Adrenal gland (tissue), 12 donors: ENCODE results near the gene ZNF808. TPM values are rescaled to one million over a fixed set of nuclear protein-coding genes. Genes with fewer than 3 reads are reported as not detected.
"Not testable (repeated sequence)": the region's sequence is repeated elsewhere in the genome, so short reads cannot be mapped to it uniquely, and the experiment has no call there.

ENCODE experiments used
- DNase-seq, 7 donors: peaks; one replicate each; pipeline ENCODE4 v3.0.0-alpha.2; 2019 to 2020
- H3K27ac ChIP-seq, 5 donors: fragments of 200-600 bp; sonication (generic) in 4 of 5; 1 replicate in 3 of 5; 2 replicates in 2 of 5; pipeline versions ENCODE4 v1.5.1 to v1.8.0; 2016 to 2020; ENCODE audit warnings: mild to moderate bottlenecking in 1 of 5
- H3K27me3 ChIP-seq: fragments of 200-600 bp; 2 replicates; pipeline ENCODE4 v1.8.0; 2021
- H3K36me3 ChIP-seq, 2 donors: fragments of 200-600 bp; replicated peaks in 1 of 2; 1 replicate in 1 of 2; 2 replicates in 1 of 2; pipeline versions ENCODE4 v1.5.1 to v1.8.0; 2018 to 2022
- H3K4me1 ChIP-seq, 2 donors: fragments of 200-600 bp; replicated peaks in 1 of 2; 1 replicate in 1 of 2; 2 replicates in 1 of 2; pipeline versions ENCODE4 v1.5.1 to v1.8.0; 2018 to 2021
- H3K4me3 ChIP-seq, 4 donors: fragments of 200-600 bp; sonication (generic) in 3 of 4; one replicate each; pipeline ENCODE4 v1.5.1; 2016 to 2018
- H3K9me3 ChIP-seq, 3 donors: fragments of 200-600 bp; sonication (generic) in 1 of 3; replicated peaks in 1 of 3; 1 replicate in 2 of 3; 2 replicates in 1 of 3; pipeline versions ENCODE4 v1.5.1 to v1.8.0; 2016 to 2021
- POLR2A ChIP-seq, 2 donors: fragments of 450-650 bp; IDR thresholded peaks; one replicate each; pipeline ENCODE4 v1.6.1; 2017; ENCODE audit warnings: antibody characterized with exemption in 2 of 2, mild to moderate bottlenecking in 2 of 2, moderate library complexity in 1 of 2
- WGBS, 4 donors: extraction: QIAGEN DNeasy Blood & Tissue Kit in 2 of 4; methylation state at CpG; one replicate each; pipeline versions ENCODE4 v1.1.5 to v1.1.7; 2013 to 2017; 5-methylcytosine and 5-hydroxymethylcytosine counted together
- intact Hi-C, 2 donors: fragments of 100-400 bp; cut with DNase I; formaldehyde crosslinking; loops; one replicate each; pipeline versions ENCODE4 v1.14.1 to v1.15.0; 2022 to 2023
- polyA plus RNA-seq, 3 donors: library from polyadenylated mRNA; stranded (reverse); fragments of 200-250 nt in 2 of 3; fragments of 350-450 nt in 1 of 3; fragmentation: Illumina TruSeq in 1 of 3; extraction: RNeasy Lipid Tissue Mini Kit (QIAGEN cat#74804) in 1 of 3; gene quantifications; one replicate each; pipeline ENCODE4 v1.2.3, GENCODE V29; 2013 to 2014
- total RNA-seq, 9 donors: library from RNA; depleted of rRNA in 4 of 9; stranded (reverse); fragments of >200 nt in 4 of 9; fragments of 120-200 nt in 1 of 9; fragmentation: NEBNext Ultra II Directional in 1 of 9; extraction: Animal tissue kit (Norgen Biotek cat#: 25700) in 1 of 9; gene quantifications; one replicate each; pipeline versions ENCODE4 v1.1.0 to v1.2.4, GENCODE V29; 2013 to 2023
- TF ChIP-seq, protein P1 (sequence below), 6 experiments: fragments of 450-650 bp in 4 of 6; fragments of 200-600 bp in 2 of 6; sonication (generic) in 1 of 6; IDR thresholded peaks; 1 replicate in 5 of 6; 2 replicates in 1 of 6; pipeline versions ENCODE4 v1.5.1 to v1.8.0; 2016 to 2021; ENCODE audit warnings: antibody characterized with exemption in 6 of 6, mild to moderate bottlenecking in 2 of 6, moderate library complexity in 1 of 6
- donor health status: healthy with polysubstance abuse.
- donor health status: Bipolar disorder and iron deficiency.
- donor health status: DM: yes; HTN: yes; CAD: no.
- donor health status: DM: no; HTN: no; CAD: no.
- donor health status: DM: no; HTN: no; CAD: no.
- donor health status: DM: yes; HTN: yes; CAD: no.

Gene ZNF808
- total and polyA plus RNA-seq, 12 donors, result 1.6 to 28.8 (median 14.2) TPM

GRCh38 chr19:52507266-52507665 is 20.2 kb upstream of the ZNF808 start:
- DNase-seq, result no peak
- no peak for TF ChIP-seq POLR2A (IDR thresholded peaks at IDR 0.05)
- TF ChIP-seq, protein P1, sequence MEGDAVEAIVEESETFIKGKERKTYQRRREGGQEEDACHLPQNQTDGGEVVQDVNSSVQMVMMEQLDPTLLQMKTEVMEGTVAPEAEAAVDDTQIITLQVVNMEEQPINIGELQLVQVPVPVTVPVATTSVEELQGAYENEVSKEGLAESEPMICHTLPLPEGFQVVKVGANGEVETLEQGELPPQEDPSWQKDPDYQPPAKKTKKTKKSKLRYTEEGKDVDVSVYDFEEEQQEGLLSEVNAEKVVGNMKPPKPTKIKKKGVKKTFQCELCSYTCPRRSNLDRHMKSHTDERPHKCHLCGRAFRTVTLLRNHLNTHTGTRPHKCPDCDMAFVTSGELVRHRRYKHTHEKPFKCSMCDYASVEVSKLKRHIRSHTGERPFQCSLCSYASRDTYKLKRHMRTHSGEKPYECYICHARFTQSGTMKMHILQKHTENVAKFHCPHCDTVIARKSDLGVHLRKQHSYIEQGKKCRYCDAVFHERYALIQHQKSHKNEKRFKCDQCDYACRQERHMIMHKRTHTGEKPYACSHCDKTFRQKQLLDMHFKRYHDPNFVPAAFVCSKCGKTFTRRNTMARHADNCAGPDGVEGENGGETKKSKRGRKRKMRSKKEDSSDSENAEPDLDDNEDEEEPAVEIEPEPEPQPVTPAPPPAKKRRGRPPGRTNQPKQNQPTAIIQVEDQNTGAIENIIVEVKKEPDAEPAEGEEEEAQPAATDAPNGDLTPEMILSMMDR (IDR thresholded peaks at IDR 0.05), result no peak
- Histone ChIP-seq H3K4me3 (no peak overlapping the region), H3K4me1 (no peaks in the 10 kb centered on the region), H3K27me3 (no peaks in the 10 kb centered on the region), H3K36me3 (no peaks in the 10 kb centered on the region), H3K27ac (no peak overlapping the region), H3K9me3 (peaks cover 0 to 7% (median 0%) of the 10 kb centered on the region in 3 donors)
- intact Hi-C loops, result no loop called here
- WGBS, 4 donors, result 85 to 96% (median 94%) methylated on average over 5 of the region's 5 CpGs

GRCh38 chr19:52516191-52516590 is 11.3 kb upstream of the ZNF808 start:
- Histone ChIP-seq H3K27me3 (no peaks in the 10 kb centered on the region), H3K36me3 (no peaks in the 10 kb centered on the region), H3K9me3 (peaks cover 0 to 7% (median 0%) of the 10 kb centered on the region in 3 donors), H3K27ac (no peak overlapping the region), H3K4me1 (no peaks in the 10 kb centered on the region), H3K4me3 (no peak overlapping the region)
- no peak for DNase-seq
- TF ChIP-seq, protein P1 (IDR thresholded peaks at IDR 0.05), result no peak
- no peak for TF ChIP-seq POLR2A (IDR thresholded peaks at IDR 0.05)
- 83 to 92% (median 88%) methylated on average over 5 of the region's 5 CpGs for WGBS, 4 donors
- intact Hi-C loops, result no loop called here

DNA sequence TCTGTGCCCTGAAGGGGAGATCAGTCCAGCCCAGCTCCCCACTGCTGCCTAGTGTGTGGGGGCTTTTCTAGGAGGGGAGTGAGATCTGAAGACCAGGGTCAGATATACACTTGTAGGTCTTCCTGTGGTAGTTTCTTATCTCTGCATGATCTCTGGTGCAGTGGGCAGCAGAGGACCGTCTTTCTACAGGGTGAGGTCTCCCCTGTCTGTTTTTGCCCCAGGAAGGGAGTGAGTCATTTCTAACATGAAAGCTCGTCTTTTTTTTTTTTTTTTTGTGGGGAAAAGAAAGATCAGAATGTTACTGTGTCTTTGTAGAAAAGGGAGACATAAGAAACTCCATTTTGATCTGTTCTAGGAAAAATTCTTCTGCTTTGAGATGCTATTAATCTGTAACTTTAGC is 8.8 kb upstream of the ZNF808 start:
- no peak for DNase-seq
- 14 to 31% (median 19%) methylated on average over 2 of the region's 2 CpGs for WGBS, 4 donors
- TF ChIP-seq POLR2A (IDR thresholded peaks at IDR 0.05), result no peak
- TF ChIP-seq, protein P1 (IDR thresholded peaks at IDR 0.05), result no peak
- Histone ChIP-seq H3K9me3 (no peaks in the 10 kb centered on the region), H3K36me3 (no peaks in the 10 kb centered on the region), H3K27me3 (no peaks in the 10 kb centered on the region), H3K27ac (no peak overlapping the region), H3K4me3 (no peak overlapping the region), H3K4me1 (no peaks in the 10 kb centered on the region)
- intact Hi-C loops, result no loop called here

GRCh38 chr19:52519175-52519574 is 8.3 kb upstream of the ZNF808 start:
- intact Hi-C loops, H3K27me3 ChIP-seq, DNase-seq, H3K4me1 ChIP-seq, H3K4me3 ChIP-seq, H3K27ac ChIP-seq, H3K36me3 ChIP-seq, H3K9me3 ChIP-seq: not testable (repeated sequence)
- 54 to 71% (median 61%) methylated on average over 4 to 7 of the region's 7 CpGs for WGBS, 4 donors

DNA sequence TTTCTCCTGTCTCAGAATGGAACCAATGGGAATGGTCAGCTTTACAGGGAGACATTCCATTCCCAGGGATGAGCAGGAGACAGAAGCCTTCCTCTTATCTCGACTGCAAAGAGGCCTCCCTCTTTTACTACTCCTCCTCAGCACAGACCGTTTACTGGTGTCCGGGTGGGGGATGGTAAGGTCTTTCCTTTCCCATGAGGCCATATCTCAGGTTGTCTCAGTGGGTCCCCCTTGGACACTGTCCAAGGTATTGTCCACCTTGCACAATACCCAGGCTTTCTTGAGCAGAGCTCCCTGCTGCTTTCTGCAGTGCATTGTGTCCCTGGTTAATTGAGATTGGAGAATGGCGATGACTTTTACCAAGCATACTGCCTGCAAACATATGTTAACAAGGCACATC is 7.5 kb upstream of the ZNF808 start:
- Histone ChIP-seq H3K27ac (no peak overlapping the region), H3K9me3 (no peaks in the 10 kb centered on the region), H3K4me1 (no peaks in the 10 kb centered on the region), H3K27me3 (no peaks in the 10 kb centered on the region), H3K4me3 (no peak overlapping the region), H3K36me3 (no peaks in the 10 kb centered on the region)
- no peak for TF ChIP-seq POLR2A (IDR thresholded peaks at IDR 0.05)
- no peak for DNase-seq
- intact Hi-C loops, result no loop called here
- 12 to 57% (median 38%) methylated on average over 3 to 4 of the region's 4 CpGs for WGBS, 4 donors
